ENCODE results near the gene DOCK8. TPM values are rescaled to one million over a fixed set of nuclear protein-coding genes. Genes with fewer than 3 reads are reported as not detected.

Gene DOCK8
- total and polyA plus RNA-seq, 10 of the 15 experiments (the other 5 are each of a cell fraction or from before 2014, with no cell fraction given), result 35.4 to 100 (median 44.7) TPM

DNA sequence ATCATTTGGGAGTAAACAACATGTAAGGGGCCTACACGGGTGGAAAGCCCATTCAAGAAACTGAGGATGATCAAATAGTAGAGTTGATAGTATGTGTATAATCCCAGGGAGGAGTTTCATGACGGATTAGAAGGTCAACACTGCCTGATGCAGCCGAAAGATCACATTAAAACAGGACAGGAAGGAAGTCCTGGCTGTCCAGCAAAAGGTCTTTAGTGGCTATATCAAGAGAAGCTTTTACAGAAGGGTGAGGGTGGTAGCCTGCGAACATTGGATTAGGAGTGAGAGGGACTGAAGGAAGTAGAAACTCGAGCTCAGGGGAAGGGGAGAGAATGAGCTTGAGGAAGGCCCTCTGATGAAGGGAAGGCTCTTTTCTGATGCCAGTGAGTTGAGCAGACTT lies 36.0 kb downstream of the DOCK8 start:
- POLR2A ChIA-PET, result no interaction called here
- H3K9me3 ChIP-seq (replicated peaks; ENCODE audit: control insufficient read depth, insufficient read depth, low read length), result no peaks in the 10 kb centered on the region
- RAD21 ChIA-PET (ENCODE audit: unreplicated experiment), result no interaction called here
- 46% methylated on average over 5 of the region's 5 CpGs for WGBS (ENCODE audit: insufficient coverage, insufficient replicate concordance, low lambda C conversion rate, missing lambda C conversion rate)
- in situ Hi-C loops (cut with MboI) (no loop called here), intact Hi-C loops (cut with micrococcal nuclease; ENCODE audit: unreplicated experiment) (no loop called here)
- H3K4me1 ChIP-seq (ENCODE audit: control insufficient read depth, insufficient read depth, low read length), result no peaks in the 10 kb centered on the region
- DNase-seq (ENCODE audit: low read depth, low spot score) (no peak), ATAC-seq (no peak), FAIRE-seq (no peak)
- no peak overlapping the region for H2AFZ ChIP-seq (ENCODE audit: control insufficient read depth, low read depth, low read length)
- H3K9ac ChIP-seq (ENCODE audit: control insufficient read depth, insufficient read depth, low read length), result no peak overlapping the region
- no peaks in the 10 kb centered on the region for H3K27me3 ChIP-seq (replicated peaks in 1 of 2; ENCODE audit: control insufficient read depth in 2 of 2, insufficient read depth in 2 of 2, low read length in 1 of 2)
- H3K36me3 ChIP-seq (ENCODE audit: control insufficient read depth in 2 of 2, insufficient read depth in 2 of 2, low read length in 1 of 2), result no peaks in the 10 kb centered on the region
- CTCF ChIA-PET, result no interaction called here
- no peak overlapping the region for H3K4me2 ChIP-seq (ENCODE audit: control insufficient read depth, insufficient read depth)
- no TSS peak for BruUV-seq (replicated peaks)
- H3K27ac ChIP-seq (ENCODE audit: control insufficient read depth, insufficient read depth), result no peak overlapping the region
- no peak overlapping the region for H3K4me3 ChIP-seq
- H3K79me2 ChIP-seq (ENCODE audit: control insufficient read depth, insufficient read depth, low read length), result no peaks in the 10 kb centered on the region
- H4K20me1 ChIP-seq (ENCODE audit: control insufficient read depth, insufficient read depth), result no peaks in the 10 kb centered on the region; the same call in 1 of the 2 replicates
- SMC1A ChIA-PET (ENCODE audit: uncharacterized antibody, unreplicated experiment), result no interaction called here
- TF ChIP-seq CBX3 (IDR thresholded peaks at IDR 0.05; ENCODE audit: borderline replicate concordance, low read depth) (no peak), NKRF (conservative IDR thresholded peaks at IDR 0.05) (no peak), RUNX3 (IDR thresholded peaks at IDR 0.05; ENCODE audit: low read length) (no peak), TCF12 (IDR thresholded peaks at IDR 0.05; ENCODE audit: low read depth, low read length) (no peak), MTA3 (IDR thresholded peaks at IDR 0.05; ENCODE audit: borderline replicate concordance, low read length) (no peak), ZNF217 (IDR thresholded peaks at IDR 0.05) (no peak), USF1 (IDR thresholded peaks at IDR 0.05; ENCODE audit: borderline replicate concordance, extremely low read length, insufficient read depth, low read depth, low read length) (no peak), NFIC (IDR thresholded peaks at IDR 0.05; ENCODE audit: low read depth, low read length) (no peak), CEBPB (IDR thresholded peaks at IDR 0.05; ENCODE audit: borderline replicate concordance in 1 of 2, low read depth in 2 of 2, low read length in 2 of 2) (no peak), SIN3A (IDR thresholded peaks at IDR 0.05; ENCODE audit: low read depth, low read length) (no peak), CHD2 (IDR thresholded peaks at IDR 0.05; ENCODE audit: borderline replicate concordance, low read depth, low read length) (no peak), NFYB (IDR thresholded peaks at IDR 0.05; ENCODE audit: insufficient read depth, low read depth, low read length) (no peak), KLF5 (IDR thresholded peaks at IDR 0.05; ENCODE audit: partially characterized antibody) (no peak), SREBF1 (IDR thresholded peaks at IDR 0.05; ENCODE audit: low read length) (no peak), EP300 (IDR thresholded peaks at IDR 0.05; ENCODE audit: borderline replicate concordance in 1 of 2, control insufficient read depth in 1 of 2, low read depth in 2 of 2, low read length in 2 of 2) (no peak), ATF3 (IDR thresholded peaks at IDR 0.05; ENCODE audit: borderline replicate concordance, extremely low read depth, low read depth, low read length) (no peak), PAX8 (IDR thresholded peaks at IDR 0.05) (no peak)
- TF ChIP-seq, protein P1, sequence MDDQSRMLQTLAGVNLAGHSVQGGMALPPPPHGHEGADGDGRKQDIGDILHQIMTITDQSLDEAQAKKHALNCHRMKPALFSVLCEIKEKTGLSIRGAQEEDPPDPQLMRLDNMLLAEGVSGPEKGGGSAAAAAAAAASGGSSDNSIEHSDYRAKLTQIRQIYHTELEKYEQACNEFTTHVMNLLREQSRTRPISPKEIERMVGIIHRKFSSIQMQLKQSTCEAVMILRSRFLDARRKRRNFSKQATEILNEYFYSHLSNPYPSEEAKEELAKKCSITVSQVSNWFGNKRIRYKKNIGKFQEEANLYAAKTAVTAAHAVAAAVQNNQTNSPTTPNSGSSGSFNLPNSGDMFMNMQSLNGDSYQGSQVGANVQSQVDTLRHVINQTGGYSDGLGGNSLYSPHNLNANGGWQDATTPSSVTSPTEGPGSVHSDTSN (IDR thresholded peaks at IDR 0.05; ENCODE audit: insufficient replicate concordance, low read depth, low read length), result no peak

All from GM12878 (cell line).